Psoas muscle (tissue), 8 donors: ENCODE measurements around the gene SPRR4. TPM values are rescaled to one million over a fixed set of nuclear protein-coding genes. Genes with fewer than 3 reads are reported as not detected.
"Not testable (repeated sequence)": the region's sequence is repeated elsewhere in the genome, so short reads cannot be mapped to it uniquely, and the experiment has no call there.

Experiments
- ATAC-seq, 4 donors: fragments of 200-7000 bp; cut with Tn5 transposase; one replicate each; pipeline ENCODE4 v1.9.1; 2020; ENCODE audit warnings: moderate library complexity in 3 of 4, mild to moderate bottlenecking in 2 of 4
- DNase-seq, 2 donors: peaks; one replicate each; pipeline ENCODE4 v3.0.0-alpha.2; 2020
- H3K27ac ChIP-seq: fragments of 200-600 bp; one replicate; pipeline ENCODE4 v1.8.0; 2022
- H3K27me3 ChIP-seq, 3 donors: fragments of 200-600 bp in 1 of 3; one replicate each; pipeline versions ENCODE4 v1.6.1 to v1.8.0; 2013 to 2022; ENCODE audit warnings: low read length in 2 of 3, mild to moderate bottlenecking in 2 of 3, moderate library complexity in 1 of 3; ENCODE audit not compliant: insufficient read depth in 3 of 3
- H3K36me3 ChIP-seq, 2 donors: fragments of 200-600 bp in 1 of 2; one replicate each; pipeline versions ENCODE4 v1.6.1 to v1.8.0; 2013 to 2022; ENCODE audit warnings: low read depth in 1 of 2, mild to moderate bottlenecking in 1 of 2, moderate library complexity in 1 of 2; ENCODE audit not compliant: insufficient read depth in 1 of 2
- H3K4me1 ChIP-seq: fragments of 200-600 bp; one replicate; pipeline ENCODE4 v1.8.0; 2022
- H3K4me3 ChIP-seq: fragments of 200-600 bp; one replicate; pipeline ENCODE4 v1.8.0; 2022; ENCODE audit warnings: mild to moderate bottlenecking
- H3K9me3 ChIP-seq: fragments of 200-600 bp; one replicate; pipeline ENCODE4 v1.8.0; 2022
- CTCF ChIP-seq: fragments of 200-600 bp; IDR thresholded peaks from one replicate; pipeline ENCODE4 v1.8.0; 2022; ENCODE audit warnings: antibody characterized with exemption
- WGBS, 3 donors: extraction: QIAGEN DNeasy Blood & Tissue Kit; methylation state at CpG; one replicate each; pipeline versions ENCODE4 v1.1.6 to v1.1.7; 2013; 5-methylcytosine and 5-hydroxymethylcytosine counted together
- intact Hi-C, 2 donors: fragments of 100-400 bp; cut with DNase I; formaldehyde crosslinking; loops; one replicate each; pipeline versions ENCODE4 v1.11.0 to v1.14.2; 2022
- polyA plus RNA-seq, 3 donors: library from polyadenylated mRNA; stranded (reverse); fragments of 200-250 nt; gene quantifications; one replicate each; pipeline ENCODE4 v1.2.3, GENCODE V29; 2013
- total RNA-seq, 4 donors: library from RNA; stranded (reverse); fragmentation: NEBNext Ultra II Directional in 2 of 4; extraction: Animal tissue kit (Norgen Biotek cat#: 25700) in 2 of 4; gene quantifications; one replicate each; pipeline versions ENCODE4 v1.2.1 to v1.2.4, GENCODE V29; 2021 to 2023
- donor health status: healthy with polysubstance abuse.
- donor health status: DM: no; HTN: no; CAD: no; lungs with moderate emphysema.
- donor health status: Bipolar disorder and iron deficiency.
- donor health status: healthy.
- donor health status: DM: yes; HTN: yes; CAD: no.
- donor health status: DM: no; HTN: no; CAD: no.
- donor health status: DM: no; HTN: no; CAD: no.
- donor health status: DM: yes; HTN: yes; CAD: no.

Gene SPRR4
- total and polyA plus RNA-seq, 7 donors = not detected

- Histone ChIP-seq H3K36me3 (no peaks in the 10 kb centered on the region), H3K4me1 (no peaks in the 10 kb centered on the region), H3K4me3 (no peak overlapping the region), H3K27ac (no peak overlapping the region), H3K9me3 (no peaks in the 10 kb centered on the region), H3K27me3 (no peaks in the 10 kb centered on the region)
- no peak for TF ChIP-seq CTCF
- intact Hi-C loops = no loop called here
- no peak for ATAC-seq
- WGBS, 3 donors = 70 to 79% (median 73%) methylated on average over 6 of the region's 6 CpGs
- DNase-seq = no peak
These were observed 29.4 kb downstream of the SPRR4 start for GRCh38 chr1:152999818-153000217.

GRCh38 chr1:153000294-153000693 lies 29.8 kb downstream of the SPRR4 start:
- no peak for TF ChIP-seq CTCF
- no peaks in the 10 kb centered on the region for H3K27me3 ChIP-seq
- DNase-seq (no peak), ATAC-seq (no peak)
- no peaks in the 10 kb centered on the region for H3K4me1 ChIP-seq
- no peaks in the 10 kb centered on the region for H3K9me3 ChIP-seq
- intact Hi-C loops = no loop called here
- 83 to 90% (median 88%) methylated on average over 1 of the region's 1 CpG for whole genome bisulfite sequencing, 3 donors
- no peaks in the 10 kb centered on the region for H3K36me3 ChIP-seq
- H3K27ac ChIP-seq = no peak overlapping the region
- H3K4me3 ChIP-seq = no peak overlapping the region

GRCh38 chr1:153001382-153001781 lies 30.9 kb downstream of the SPRR4 start, which contains the start of gene SPRR3:
TSS of gene SPRR3 (plus strand) at chr1:153001749. CDS start at chr1:153003021, 1,272 bp downstream.
- Histone ChIP-seq H3K27ac (no peak within 1 kb of the TSS), H3K36me3 (no peaks in the 10 kb centered on the region), H3K9me3 (no peaks in the 10 kb centered on the region), H3K4me3 (no peak within 1 kb of the TSS), H3K4me1 (no peaks in the 10 kb centered on the region), H3K27me3 (no peaks in the 10 kb centered on the region)
- ATAC-seq (no peak), DNase-seq (no peak)
- intact Hi-C loops = no loop called here
- no peak for TF ChIP-seq CTCF
- 48 to 69% (median 60%) methylated on average over 2 of the region's 2 CpGs for WGBS, 3 donors

GRCh38 chr1:153011235-153011758 lies 40.8 kb downstream of the SPRR4 start:
- H3K36me3 ChIP-seq, H3K27me3 ChIP-seq, intact Hi-C loops, H3K9me3 ChIP-seq, H3K4me1 ChIP-seq, ATAC-seq, DNase-seq, H3K4me3 ChIP-seq, H3K27ac ChIP-seq: not testable (repeated sequence)
- WGBS, 3 donors = 75 to 78% (median 77%) methylated on average over 8 of the region's 8 CpGs

- H3K27ac ChIP-seq, DNase-seq, ATAC-seq, H3K36me3 ChIP-seq, intact Hi-C loops, H3K9me3 ChIP-seq, H3K4me3 ChIP-seq, H3K4me1 ChIP-seq, H3K27me3 ChIP-seq: not testable (repeated sequence)
- 11 to 19% (median 14%) methylated on average over 2 of the region's 2 CpGs for WGBS, 3 donors
These were observed 51.4 kb downstream of the SPRR4 start for GRCh38 chr1:153021829-153022228.

Other genes with a start within 250 kb of the SPRR4 start
- gene KPRP, start 212.6 kb upstream of the SPRR4 start, total RNA-seq = under 1 TPM in 1 of 4 donors, not detected in 3; 0.17 TPM
- gene KPRP, start 212.6 kb upstream of the SPRR4 start, polyA plus RNA-seq = not detected
- gene LCE1F, start 195.5 kb upstream of the SPRR4 start, total RNA-seq = not detected
- not detected for gene LCE1F, start 195.5 kb upstream of the SPRR4 start, polyA plus RNA-seq
- gene LCE1E, start 184.4 kb upstream of the SPRR4 start, total RNA-seq = not detected
- gene LCE1E, start 184.4 kb upstream of the SPRR4 start, polyA plus RNA-seq = not detected
- not detected for gene LCE1D, start 173.9 kb upstream of the SPRR4 start, total RNA-seq
- not detected for gene LCE1D, start 173.9 kb upstream of the SPRR4 start, polyA plus RNA-seq
- not detected for gene LCE1C, start 164.0 kb upstream of the SPRR4 start, total RNA-seq
- not detected for gene LCE1C, start 164.0 kb upstream of the SPRR4 start, polyA plus RNA-seq
- not detected for gene LCE1B, start 158.7 kb upstream of the SPRR4 start, total RNA-seq
- not detected for gene LCE1B, start 158.7 kb upstream of the SPRR4 start, polyA plus RNA-seq
- not detected for gene LCE1A, start 143.2 kb upstream of the SPRR4 start, total RNA-seq
- not detected for gene LCE1A, start 143.2 kb upstream of the SPRR4 start, polyA plus RNA-seq
- gene LCE6A, start 127.8 kb upstream of the SPRR4 start, total RNA-seq = not detected
- not detected for gene LCE6A, start 127.8 kb upstream of the SPRR4 start, polyA plus RNA-seq
- not detected for gene LCE7A, start 110.7 kb upstream of the SPRR4 start, total RNA-seq
- gene LCE7A, start 110.7 kb upstream of the SPRR4 start, polyA plus RNA-seq = not detected
- not detected for gene SMCP, start 92.3 kb upstream of the SPRR4 start, total RNA-seq
- not detected for gene SMCP, start 92.3 kb upstream of the SPRR4 start, polyA plus RNA-seq
- not detected for gene IVL, start 62.1 kb upstream of the SPRR4 start, total RNA-seq
- gene IVL, start 62.1 kb upstream of the SPRR4 start, polyA plus RNA-seq = under 1 TPM in 1 of 3 donors, not detected in 2; 0.04 TPM
- gene SPRR5, start 23.4 kb upstream of the SPRR4 start, total RNA-seq = not detected
- not detected for gene SPRR5, start 23.4 kb upstream of the SPRR4 start, polyA plus RNA-seq
- gene SPRR1A, start 13.4 kb downstream of the SPRR4 start, total RNA-seq = not detected
- not detected for gene SPRR1A, start 13.4 kb downstream of the SPRR4 start, polyA plus RNA-seq
- gene SPRR3, start 31.1 kb downstream of the SPRR4 start, total RNA-seq = 1 to 10 TPM in 1 of 4 donors, under 1 TPM in 1, not detected in 2; 0.32 to 1.1 TPM
- 1 to 10 TPM in 1 of 3 donors, under 1 TPM in 1, not detected in 1; 0.82 to 1.2 TPM for gene SPRR3, start 31.1 kb downstream of the SPRR4 start, polyA plus RNA-seq
- gene SPRR1B, start 60.6 kb downstream of the SPRR4 start, total RNA-seq = not detected
- under 1 TPM in 1 of 3 donors, not detected in 2; 0.23 TPM for gene SPRR1B, start 60.6 kb downstream of the SPRR4 start, polyA plus RNA-seq
- gene SPRR2D, start 70.5 kb downstream of the SPRR4 start, total RNA-seq = not detected
- gene SPRR2D, start 70.5 kb downstream of the SPRR4 start, polyA plus RNA-seq = not detected
- under 1 TPM in 2 of 4 donors, not detected in 2; 0.34 to 0.56 TPM for gene SPRR2A, start 86.9 kb downstream of the SPRR4 start, total RNA-seq
- gene SPRR2A, start 86.9 kb downstream of the SPRR4 start, polyA plus RNA-seq = under 1 TPM in 1 of 3 donors, not detected in 2; 0.22 TPM
- gene SPRR2B, start 101.0 kb downstream of the SPRR4 start, total RNA-seq = not detected
- not detected for gene SPRR2B, start 101.0 kb downstream of the SPRR4 start, polyA plus RNA-seq
- not detected for gene SPRR2E, start 123.9 kb downstream of the SPRR4 start, total RNA-seq
- gene SPRR2E, start 123.9 kb downstream of the SPRR4 start, polyA plus RNA-seq = under 1 TPM in 1 of 3 donors, not detected in 2; 0.14 TPM
- gene SPRR2F, start 142.9 kb downstream of the SPRR4 start, total RNA-seq = not detected
- not detected for gene SPRR2F, start 142.9 kb downstream of the SPRR4 start, polyA plus RNA-seq
- not detected for gene SPRR2G, start 180.2 kb downstream of the SPRR4 start, total RNA-seq
- gene SPRR2G, start 180.2 kb downstream of the SPRR4 start, polyA plus RNA-seq = not detected
- gene LELP1, start 232.8 kb downstream of the SPRR4 start, total RNA-seq = not detected
- not detected for gene LELP1, start 232.8 kb downstream of the SPRR4 start, polyA plus RNA-seq
- gene PRR9, start 246.9 kb downstream of the SPRR4 start, total RNA-seq = not detected
- gene PRR9, start 246.9 kb downstream of the SPRR4 start, polyA plus RNA-seq = under 1 TPM in 1 of 3 donors, not detected in 2; 0.04 TPM